Inflammatory macrophage treated with lipopolysaccharide for 1 hour (primary cell): ENCODE measurements around the gene UFSP1.
A peak's percentile ranks its signal among the peaks of the same experiment; 100 is the strongest.

Source experiments
- DNase-seq, 2 donors: peaks; one replicate each; pipeline ENCODE4 v3.0.0-alpha.2; 2020 to 2022

Gene UFSP1

GRCh38 chr7:100895701-100895955, 6.1 kb upstream of the UFSP1 start, which contains the start of gene ACHE:
Gene ACHE (minus strand): TSS chr7:100895888. CDS start chr7:100894232, 1,656 bp downstream.
- DNase-seq: no peak

GRCh38 chr7:100894860-100895700, 5.6 kb upstream of the UFSP1 start:
- DNase-seq: peak; percentile 54 to 58

- DNase-seq: no peak
These were observed 4.6 kb upstream of the UFSP1 start for GRCh38 chr7:100893910-100894721.

- no peak for DNase-seq
These were observed 3.9 kb upstream of the UFSP1 start for GRCh38 chr7:100893318-100893895.

GRCh38 chr7:100892364-100893317, 3.1 kb upstream of the UFSP1 start:
- DNase-seq: no peak

GRCh38 chr7:100891568-100892247, 2.2 kb upstream of the UFSP1 start:
- no peak for DNase-seq

GRCh38 chr7:100890653-100891567, 1.4 kb upstream of the UFSP1 start:
- no peak for DNase-seq

GRCh38 chr7:100888291-100888987, 1.1 kb downstream of the UFSP1 start:
- no peak for DNase-seq

GRCh38 chr7:100887516-100888290, 1.8 kb downstream of the UFSP1 start:
- DNase-seq: peak; percentile 65 to 72

- no peak for DNase-seq
These were observed 2.5 kb downstream of the UFSP1 start for GRCh38 chr7:100886936-100887515.

- DNase-seq: no peak
These were observed 3.2 kb downstream of the UFSP1 start for GRCh38 chr7:100886142-100886935.

- no peak for DNase-seq
These were observed 3.9 kb downstream of the UFSP1 start for GRCh38 chr7:100885440-100886141.

GRCh38 chr7:100884736-100885439, 4.6 kb downstream of the UFSP1 start:
- no peak for DNase-seq

GRCh38 chr7:100882785-100883526, 6.6 kb downstream of the UFSP1 start:
- DNase-seq: no peak

- no peak for DNase-seq
These were observed 7.3 kb downstream of the UFSP1 start for GRCh38 chr7:100882201-100882600.

GRCh38 chr7:100881136-100881535, 8.4 kb downstream of the UFSP1 start:
- no peak for DNase-seq
